Cardiac muscle cell (in vitro differentiated cells and primary cell): ENCODE data around the gene HOXA3. TPM values are rescaled to one million over a fixed set of nuclear protein-coding genes. Genes with fewer than 3 reads are reported as not detected.

ENCODE experiments used
- DNase-seq, 2 donors: peaks; one replicate each; pipeline versions ENCODE4 v3.0.0 to v3.0.0-alpha.2; 2010 to 2017; ENCODE audit warnings: low read depth in 1 of 2, low spot score in 1 of 2
- H3K27ac ChIP-seq: fragments of 200-600 bp; sonication (generic); 2 replicates; pipeline ENCODE4 v1.5.1; 2016
- H3K27me3 ChIP-seq: fragments of 200-600 bp; sonication (generic); 2 replicates; pipeline ENCODE4 v1.6.0; 2016; ENCODE audit warnings: control low read depth
- H3K36me3 ChIP-seq: fragments of 200-600 bp; sonication (generic); 2 replicates; pipeline ENCODE4 v1.5.1; 2016; ENCODE audit warnings: control low read depth
- H3K4me1 ChIP-seq: fragments of 200-600 bp; sonication (generic); 2 replicates; pipeline ENCODE4 v1.8.1; 2017; ENCODE audit warnings: low read depth, mild to moderate bottlenecking, mixed run types
- H3K4me3 ChIP-seq: fragments of 200-600 bp; sonication (generic); 2 replicates; pipeline ENCODE4 v1.5.1; 2016; ENCODE audit warnings: mild to moderate bottlenecking
- H3K9me3 ChIP-seq: fragments of 200-600 bp; sonication (generic); 2 replicates; pipeline ENCODE4 v1.5.1; 2017; ENCODE audit warnings: low read depth, mild to moderate bottlenecking, control low read depth
- polyA plus RNA-seq: library from polyadenylated mRNA; unstranded; fragments of >200 nt; fragmentation: Nextera tagmentation; extraction: Ambion mirVana; gene quantifications from 2 replicates; pipeline ENCODE4 v1.2.1, GENCODE V29; 2016
- total RNA-seq: library from RNA; depleted of rRNA; stranded (reverse); fragments of >200 nt; gene quantifications from 2 replicates; pipeline ENCODE4 v1.2.3, GENCODE V29; 2016
- TF ChIP-seq, protein P1 (sequence below): IDR thresholded peaks from 2 replicates; pipeline ENCODE4 v1.5.1; 2012; ENCODE audit warnings: low read depth, mild to moderate bottlenecking, low read length

HOXA3 gene
- total and polyA plus RNA-seq, 2 experiments from 2014 or later = 1.4 to 9.4 TPM

DNA sequence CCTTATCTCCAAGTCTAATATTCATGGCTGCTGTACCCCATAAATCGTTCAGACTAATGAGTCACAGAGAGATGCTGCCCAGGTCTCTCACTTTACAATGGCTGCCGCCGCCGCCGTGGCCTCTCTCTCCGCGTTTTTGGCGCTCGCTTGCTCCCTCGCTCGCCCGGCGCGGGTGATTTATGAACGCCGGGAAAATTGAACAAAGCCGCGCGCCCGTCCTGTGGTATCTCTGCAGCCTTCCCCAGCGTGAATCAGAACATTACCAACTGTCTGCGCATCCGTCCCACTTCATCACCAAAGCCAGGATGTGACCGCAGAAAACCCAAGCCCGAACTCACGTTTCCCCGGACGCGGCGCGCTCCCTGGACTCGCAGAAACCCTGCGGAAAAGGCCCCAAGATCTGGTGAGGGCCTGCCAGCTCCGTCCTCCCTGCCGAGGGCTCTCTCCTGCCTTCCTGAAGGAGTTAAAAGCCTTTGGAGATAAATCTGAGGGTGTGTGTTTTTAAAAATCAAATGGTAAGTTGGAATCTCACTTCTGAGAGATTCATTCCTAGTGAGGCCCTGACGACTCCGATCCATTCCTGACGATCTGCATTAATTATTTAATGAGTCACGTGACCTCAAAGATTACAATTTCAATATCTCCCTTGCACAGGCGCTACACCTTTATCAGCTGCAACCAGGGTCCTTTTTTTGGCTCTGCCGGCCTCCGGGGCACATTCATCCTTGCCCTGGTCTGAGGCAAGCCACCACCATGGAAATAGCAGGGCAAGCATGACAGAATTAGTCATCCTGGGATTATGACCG is 28.1 kb downstream of the HOXA3 start:
- H3K36me3 ChIP-seq = no peaks in the 10 kb centered on the region

DNA sequence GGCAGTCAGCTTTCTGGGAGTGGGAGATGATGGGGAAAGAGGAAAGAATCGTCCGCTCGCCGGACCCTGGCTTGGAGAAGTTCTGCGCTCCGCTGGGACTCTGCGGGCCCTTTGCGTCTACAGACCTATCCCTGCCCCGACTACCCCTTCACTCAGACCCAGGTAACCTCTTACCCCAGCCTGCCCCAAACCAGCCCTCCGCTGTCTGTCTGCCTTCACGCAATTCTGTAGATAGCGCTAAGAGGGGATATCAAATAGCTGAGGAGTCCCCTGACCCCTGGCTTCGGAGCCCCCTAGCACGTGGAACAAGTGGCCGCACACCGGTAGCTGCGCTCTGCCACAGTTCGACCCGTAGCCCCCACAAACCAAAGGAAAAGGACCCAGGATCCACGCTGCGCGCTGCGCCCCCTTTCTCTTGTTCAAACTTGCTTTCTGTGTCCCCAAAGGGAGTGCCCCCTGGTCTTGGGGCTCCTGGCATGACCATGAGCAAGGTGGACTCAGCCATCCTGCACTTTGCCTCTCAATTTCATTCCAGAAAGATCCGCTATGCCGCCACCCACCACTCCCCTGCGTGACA is 28.8 kb downstream of the HOXA3 start:
- no peak for DNase-seq
- TF ChIP-seq, protein P1, sequence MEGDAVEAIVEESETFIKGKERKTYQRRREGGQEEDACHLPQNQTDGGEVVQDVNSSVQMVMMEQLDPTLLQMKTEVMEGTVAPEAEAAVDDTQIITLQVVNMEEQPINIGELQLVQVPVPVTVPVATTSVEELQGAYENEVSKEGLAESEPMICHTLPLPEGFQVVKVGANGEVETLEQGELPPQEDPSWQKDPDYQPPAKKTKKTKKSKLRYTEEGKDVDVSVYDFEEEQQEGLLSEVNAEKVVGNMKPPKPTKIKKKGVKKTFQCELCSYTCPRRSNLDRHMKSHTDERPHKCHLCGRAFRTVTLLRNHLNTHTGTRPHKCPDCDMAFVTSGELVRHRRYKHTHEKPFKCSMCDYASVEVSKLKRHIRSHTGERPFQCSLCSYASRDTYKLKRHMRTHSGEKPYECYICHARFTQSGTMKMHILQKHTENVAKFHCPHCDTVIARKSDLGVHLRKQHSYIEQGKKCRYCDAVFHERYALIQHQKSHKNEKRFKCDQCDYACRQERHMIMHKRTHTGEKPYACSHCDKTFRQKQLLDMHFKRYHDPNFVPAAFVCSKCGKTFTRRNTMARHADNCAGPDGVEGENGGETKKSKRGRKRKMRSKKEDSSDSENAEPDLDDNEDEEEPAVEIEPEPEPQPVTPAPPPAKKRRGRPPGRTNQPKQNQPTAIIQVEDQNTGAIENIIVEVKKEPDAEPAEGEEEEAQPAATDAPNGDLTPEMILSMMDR = no peak
- no peak overlapping the region for H3K4me3 ChIP-seq
- H3K27me3 ChIP-seq = peaks cover 100% of the 10 kb centered on the region
- no peaks in the 10 kb centered on the region for H3K36me3 ChIP-seq
- H3K9me3 ChIP-seq = no peaks in the 10 kb centered on the region
- H3K27ac ChIP-seq = no peak overlapping the region
- no peaks in the 10 kb centered on the region for H3K4me1 ChIP-seq

More for the DNA sequence above, 28.1 kb downstream of the HOXA3 start:
- no peak overlapping the region for H3K4me3 ChIP-seq
- no peak overlapping the region for H3K27ac ChIP-seq
- H3K27me3 ChIP-seq = peaks cover 100% of the 10 kb centered on the region
- no peaks in the 10 kb centered on the region for H3K4me1 ChIP-seq
- no peak for DNase-seq
- no peaks in the 10 kb centered on the region for H3K9me3 ChIP-seq
- TF ChIP-seq, protein P1 = no peak

DNA sequence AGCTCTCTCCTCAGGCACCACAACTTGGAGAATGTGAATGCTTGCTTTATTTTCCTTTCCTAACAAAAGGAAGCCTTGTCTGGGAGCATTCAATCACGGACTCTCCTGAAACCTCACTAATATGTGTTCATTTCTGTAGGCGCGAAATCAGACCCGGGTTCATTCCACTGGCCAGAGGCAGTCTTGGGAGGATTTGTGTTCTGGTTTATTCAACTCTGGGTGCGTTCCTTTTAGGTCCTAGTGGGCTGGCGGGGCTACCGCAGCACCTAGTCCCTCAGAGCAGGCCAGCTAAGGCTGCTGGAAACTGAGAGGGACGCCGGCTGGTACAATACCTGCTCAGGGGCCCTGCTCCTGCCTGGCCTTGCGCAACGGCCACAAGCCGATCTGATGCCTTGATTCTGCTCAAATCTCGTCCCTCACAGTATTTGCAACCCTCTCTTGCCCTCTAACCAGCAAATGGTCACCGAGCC is 29.3 kb downstream of the HOXA3 start:
- no peaks in the 10 kb centered on the region for H3K36me3 ChIP-seq
- H3K4me1 ChIP-seq = no peaks in the 10 kb centered on the region
- no peak overlapping the region for H3K4me3 ChIP-seq
- no peak overlapping the region for H3K27ac ChIP-seq
- DNase-seq = no peak
- H3K27me3 ChIP-seq = peaks cover 100% of the 10 kb centered on the region
- TF ChIP-seq, protein P1 = no peak
- H3K9me3 ChIP-seq = no peaks in the 10 kb centered on the region

DNA sequence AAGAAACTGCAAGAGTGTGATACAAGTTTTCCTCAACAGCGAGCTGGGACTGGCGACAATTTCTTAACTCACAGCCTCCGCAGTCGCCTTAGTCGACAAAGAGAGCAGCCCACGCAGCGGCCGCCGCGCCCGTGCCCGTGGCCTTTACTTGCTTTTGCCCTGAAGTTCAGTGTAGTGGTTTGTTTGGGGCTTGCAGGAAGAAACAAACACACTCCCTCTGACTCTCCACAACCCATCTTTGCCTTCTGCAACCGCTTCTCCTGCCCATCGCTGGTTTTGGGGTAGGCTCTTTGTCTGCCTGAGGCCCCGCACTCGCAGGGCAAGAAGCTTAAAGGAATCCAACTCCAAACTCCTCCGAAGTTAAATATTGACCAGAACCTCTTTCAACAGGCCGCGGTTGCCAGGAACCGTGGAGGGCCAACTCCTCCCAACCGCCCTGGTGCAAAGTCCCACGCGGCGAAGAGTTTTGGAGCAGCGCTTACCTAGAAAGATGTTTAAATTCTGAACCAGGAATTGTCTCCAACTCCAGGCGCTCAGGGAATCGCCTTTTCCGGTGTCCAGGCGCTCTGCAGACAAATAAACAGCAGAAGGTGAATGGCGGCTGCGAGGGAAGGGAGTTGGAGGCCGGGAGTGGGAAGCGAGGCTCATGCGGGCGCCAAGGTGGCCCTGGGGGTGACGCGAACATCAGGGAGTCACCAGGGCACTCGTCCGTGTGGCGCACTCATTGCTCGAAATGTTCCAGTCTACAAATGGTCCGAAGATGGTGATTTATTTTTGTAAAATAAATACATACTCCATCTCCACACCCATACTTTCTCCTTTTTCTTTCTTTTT is 30.1 kb downstream of the HOXA3 start:
- no peaks in the 10 kb centered on the region for H3K9me3 ChIP-seq
- no peak overlapping the region for H3K27ac ChIP-seq
- H3K27me3 ChIP-seq = peaks cover 100% of the 10 kb centered on the region
- TF ChIP-seq, protein P1 = no peak
- H3K4me3 ChIP-seq = no peak overlapping the region
- no peaks in the 10 kb centered on the region for H3K4me1 ChIP-seq
- DNase-seq = no peak
- no peaks in the 10 kb centered on the region for H3K36me3 ChIP-seq

DNA sequence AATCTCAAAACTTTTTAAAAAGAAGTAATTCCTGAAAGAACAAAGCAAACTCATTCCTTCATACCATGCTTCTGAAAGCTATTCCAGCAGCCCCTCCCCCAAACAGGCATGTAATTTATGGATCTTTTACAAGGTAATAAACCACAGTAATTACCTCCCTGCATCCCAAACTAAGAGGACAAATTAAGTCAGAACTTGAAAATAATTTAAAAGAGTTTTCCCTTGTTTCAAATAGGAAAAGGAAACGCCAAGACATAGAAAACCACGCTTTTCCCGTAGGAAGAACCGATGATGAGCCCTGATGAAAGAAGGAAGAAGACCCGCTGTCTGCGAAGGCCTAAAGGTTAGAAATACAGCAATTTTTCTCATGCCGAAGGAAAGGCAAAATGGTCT is 30.7 kb downstream of the HOXA3 start:
- H3K4me1 ChIP-seq = no peaks in the 10 kb centered on the region
- no peak overlapping the region for H3K27ac ChIP-seq
- TF ChIP-seq, protein P1 = no peak
- H3K36me3 ChIP-seq = no peaks in the 10 kb centered on the region
- no peak for DNase-seq
- no peak overlapping the region for H3K4me3 ChIP-seq
- H3K27me3 ChIP-seq = peaks cover 100% of the 10 kb centered on the region
- no peaks in the 10 kb centered on the region for H3K9me3 ChIP-seq
